Fibroblast of lung (primary cell): ENCODE results near the gene SNRNP35. TPM values are rescaled to one million over a fixed set of nuclear protein-coding genes. Genes with fewer than 3 reads are reported as not detected.

Source experiments
- DNase-seq, 2 donors: peaks; one replicate each; pipeline versions ENCODE4 v3.0.0 to v3.0.0-alpha.2; 2010; ENCODE audit warnings: low read depth in 2 of 2
- H2AFZ ChIP-seq: 2 replicates; pipeline ENCODE4 v1.5.1; 2012; ENCODE audit warnings: low read length, control low read depth, inconsistent platforms
- H3K27ac ChIP-seq: 2 replicates; pipeline ENCODE4 v1.5.1; 2011; ENCODE audit warnings: low read length, control low read depth; ENCODE audit not compliant: insufficient read depth
- H3K27me3 ChIP-seq: 2 replicates; pipeline ENCODE4 v1.5.1; 2011; ENCODE audit warnings: mild to moderate bottlenecking, low read length; ENCODE audit not compliant: control insufficient read depth, insufficient read depth
- H3K36me3 ChIP-seq: 2 replicates; pipeline ENCODE4 v1.5.1; 2011; ENCODE audit warnings: low read length; ENCODE audit not compliant: control insufficient read depth, insufficient read depth
- H3K4me1 ChIP-seq: 2 replicates; pipeline ENCODE4 v1.5.1; 2011; ENCODE audit warnings: low read length; ENCODE audit not compliant: control insufficient read depth, insufficient read depth; ENCODE audit errors: extremely low read depth
- H3K4me2 ChIP-seq: 2 replicates; pipeline ENCODE4 v1.5.1; 2011; ENCODE audit warnings: low read length, control low read depth; ENCODE audit not compliant: insufficient read depth; ENCODE audit errors: extremely low read depth
- H3K4me3 ChIP-seq, 4 experiments: fragments of 200-600 bp in 1 of 4; sonication (generic) in 1 of 4; replicated peaks in 1 of 4; 2 replicates each; pipeline ENCODE4 v1.5.1; 2011 to 2016; ENCODE audit warnings: low read length in 4 of 4, low read depth in 3 of 4, mild to moderate bottlenecking in 3 of 4, control low read depth in 2 of 4, inconsistent platforms in 1 of 4, mixed read lengths in 1 of 4; ENCODE audit not compliant: insufficient read depth in 1 of 4; ENCODE audit errors: control extremely low read depth in 1 of 4
- H3K79me2 ChIP-seq: 2 replicates; pipeline ENCODE4 v1.5.1; 2012; ENCODE audit warnings: mild to moderate bottlenecking, low read length, inconsistent platforms; ENCODE audit not compliant: control insufficient read depth, insufficient read depth
- H3K9ac ChIP-seq: 2 replicates; pipeline ENCODE4 v1.5.1; 2011; ENCODE audit warnings: mild to moderate bottlenecking, low read length, control low read depth; ENCODE audit not compliant: insufficient read depth
- H3K9me3 ChIP-seq: 2 replicates; pipeline ENCODE4 v1.5.1; 2012; ENCODE audit warnings: low read depth, low read length; ENCODE audit not compliant: control insufficient read depth, insufficient read depth
- H4K20me1 ChIP-seq: 2 replicates; pipeline ENCODE4 v1.5.1; 2011; ENCODE audit warnings: low read length; ENCODE audit not compliant: control insufficient read depth, insufficient read depth; ENCODE audit errors: extremely low read depth
- EZH2 ChIP-seq: IDR thresholded peaks from 2 replicates; pipeline ENCODE4 v1.5.1; 2012; ENCODE audit warnings: low read length, control low read depth, mild to moderate bottlenecking; ENCODE audit errors: missing control alignments
- polyA plus RNA-seq, 2 donors: library from polyadenylated mRNA; depleted of rRNA in 1 of 2; stranded (reverse) in 1 of 2; unstranded in 1 of 2; fragments of >200 nt; gene quantifications; 2 replicates each; pipeline ENCODE4 v1.2.1, GENCODE V29; 2011 to 2012; ENCODE audit warnings: missing spikeins in 1 of 2
- total RNA-seq: library from RNA; depleted of rRNA; stranded (reverse); fragments of >200 nt; gene quantifications from 2 replicates; pipeline ENCODE4 v1.2.1, GENCODE V29; 2014
- TF ChIP-seq, protein P1 (sequence below), 2 donors: IDR thresholded peaks in 1 of 2; conservative IDR thresholded peaks in 1 of 2; 1 replicate in 1 of 2; 2 replicates in 1 of 2; pipeline ENCODE4 v1.5.1; 2011 to 2012; ENCODE audit warnings: low read length in 2 of 2, control low read depth in 1 of 2, inconsistent platforms in 1 of 2, low read depth in 1 of 2, mild to moderate bottlenecking in 1 of 2

The SNRNP35 gene
- total and polyA plus RNA-seq, 2 donors (not counting 1 experiment from before 2014, with no cell fraction given) = 16.1 to 20.8 TPM

DNA sequence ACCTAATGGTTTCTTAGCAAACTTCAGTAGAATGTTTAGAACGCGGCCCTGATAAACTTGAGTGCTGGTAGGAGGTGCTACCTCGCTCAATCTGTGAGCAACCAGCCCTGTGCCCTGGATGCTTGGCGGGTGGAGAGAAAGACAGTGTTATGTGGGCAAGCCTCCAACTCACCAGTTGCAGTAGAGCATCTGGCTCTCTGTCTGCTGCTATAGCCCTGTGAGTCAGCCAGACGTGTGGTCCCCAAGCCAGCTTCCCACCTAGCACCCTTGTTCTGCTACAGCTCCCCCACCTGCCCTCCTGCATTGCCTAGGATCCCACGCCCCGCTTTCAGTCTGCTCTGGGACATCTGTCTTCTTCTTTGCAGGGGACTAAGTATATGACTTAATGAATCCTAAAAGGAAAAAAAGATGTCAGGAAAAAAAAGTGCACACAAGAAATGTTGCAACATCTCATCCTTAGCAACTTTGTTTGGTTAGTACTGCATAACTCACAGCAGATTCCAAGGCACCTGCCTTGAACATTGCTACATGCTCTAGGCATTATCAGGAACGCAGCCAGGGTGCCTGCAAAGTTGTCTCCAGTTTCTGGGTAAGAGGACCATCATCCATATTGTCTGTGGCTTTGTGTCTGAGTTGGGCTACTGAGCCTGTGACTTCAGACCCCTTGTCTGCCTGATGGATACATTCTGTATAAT lies 13.6 kb downstream of the SNRNP35 start:
- Histone ChIP-seq H2AFZ (no peak overlapping the region), H4K20me1 (no peaks in the 10 kb centered on the region), H3K9ac (no peak overlapping the region), H3K27ac (no peak overlapping the region), H3K4me1 (peaks cover 4% of the 10 kb centered on the region), H3K36me3 (peaks cover 7% of the 10 kb centered on the region), H3K4me2 (no peak overlapping the region), H3K27me3 (no peaks in the 10 kb centered on the region), H3K9me3 (no peaks in the 10 kb centered on the region), H3K79me2 (no peaks in the 10 kb centered on the region), H3K4me3 (no peak overlapping the region)
- TF ChIP-seq, protein P1, sequence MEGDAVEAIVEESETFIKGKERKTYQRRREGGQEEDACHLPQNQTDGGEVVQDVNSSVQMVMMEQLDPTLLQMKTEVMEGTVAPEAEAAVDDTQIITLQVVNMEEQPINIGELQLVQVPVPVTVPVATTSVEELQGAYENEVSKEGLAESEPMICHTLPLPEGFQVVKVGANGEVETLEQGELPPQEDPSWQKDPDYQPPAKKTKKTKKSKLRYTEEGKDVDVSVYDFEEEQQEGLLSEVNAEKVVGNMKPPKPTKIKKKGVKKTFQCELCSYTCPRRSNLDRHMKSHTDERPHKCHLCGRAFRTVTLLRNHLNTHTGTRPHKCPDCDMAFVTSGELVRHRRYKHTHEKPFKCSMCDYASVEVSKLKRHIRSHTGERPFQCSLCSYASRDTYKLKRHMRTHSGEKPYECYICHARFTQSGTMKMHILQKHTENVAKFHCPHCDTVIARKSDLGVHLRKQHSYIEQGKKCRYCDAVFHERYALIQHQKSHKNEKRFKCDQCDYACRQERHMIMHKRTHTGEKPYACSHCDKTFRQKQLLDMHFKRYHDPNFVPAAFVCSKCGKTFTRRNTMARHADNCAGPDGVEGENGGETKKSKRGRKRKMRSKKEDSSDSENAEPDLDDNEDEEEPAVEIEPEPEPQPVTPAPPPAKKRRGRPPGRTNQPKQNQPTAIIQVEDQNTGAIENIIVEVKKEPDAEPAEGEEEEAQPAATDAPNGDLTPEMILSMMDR (conservative IDR thresholded peaks at IDR 0.05 in 1 of 2, IDR thresholded peaks at IDR 0.05 in 1 of 2; ENCODE audit: low read depth in 1 of 2, low read length in 2 of 2) = no peak
- TF ChIP-seq EZH2 = no peak
- DNase-seq = peak; percentile 75 to 83

DNA sequence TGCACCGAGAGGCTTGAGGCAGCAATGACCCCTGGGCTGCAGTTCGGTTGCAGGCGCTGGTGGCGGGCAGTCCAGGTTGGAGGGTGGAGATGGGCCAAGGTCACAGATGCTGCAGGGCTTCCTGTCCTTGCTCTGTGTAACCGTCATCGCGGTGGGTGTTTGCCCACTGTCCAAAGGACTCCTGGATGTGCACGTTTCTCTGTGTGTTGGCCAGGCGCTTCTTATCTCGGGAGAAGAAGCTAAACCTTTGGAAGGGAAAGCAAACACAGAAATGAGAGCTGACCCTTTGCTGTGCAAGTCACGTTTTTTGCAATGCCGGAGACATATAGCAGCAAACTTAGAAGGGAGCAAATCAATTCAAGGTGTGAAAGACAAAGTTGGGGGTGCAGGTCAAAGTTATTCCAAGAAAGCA lies 14.5 kb downstream of the SNRNP35 start:
- Histone ChIP-seq H3K4me1 (peaks cover 4% of the 10 kb centered on the region), H3K27ac (no peak overlapping the region), H2AFZ (no peak overlapping the region), H3K9me3 (no peaks in the 10 kb centered on the region), H3K4me2 (no peak overlapping the region), H4K20me1 (no peaks in the 10 kb centered on the region), H3K36me3 (peaks cover 10% of the 10 kb centered on the region), H3K27me3 (no peaks in the 10 kb centered on the region), H3K9ac (no peak overlapping the region), H3K4me3 (no peak overlapping the region), H3K79me2 (no peaks in the 10 kb centered on the region)
- no peak for DNase-seq
- no peak for TF ChIP-seq EZH2
- TF ChIP-seq, protein P1 (conservative IDR thresholded peaks at IDR 0.05 in 1 of 2, IDR thresholded peaks at IDR 0.05 in 1 of 2; ENCODE audit: low read depth in 1 of 2, low read length in 2 of 2) = no peak

DNA sequence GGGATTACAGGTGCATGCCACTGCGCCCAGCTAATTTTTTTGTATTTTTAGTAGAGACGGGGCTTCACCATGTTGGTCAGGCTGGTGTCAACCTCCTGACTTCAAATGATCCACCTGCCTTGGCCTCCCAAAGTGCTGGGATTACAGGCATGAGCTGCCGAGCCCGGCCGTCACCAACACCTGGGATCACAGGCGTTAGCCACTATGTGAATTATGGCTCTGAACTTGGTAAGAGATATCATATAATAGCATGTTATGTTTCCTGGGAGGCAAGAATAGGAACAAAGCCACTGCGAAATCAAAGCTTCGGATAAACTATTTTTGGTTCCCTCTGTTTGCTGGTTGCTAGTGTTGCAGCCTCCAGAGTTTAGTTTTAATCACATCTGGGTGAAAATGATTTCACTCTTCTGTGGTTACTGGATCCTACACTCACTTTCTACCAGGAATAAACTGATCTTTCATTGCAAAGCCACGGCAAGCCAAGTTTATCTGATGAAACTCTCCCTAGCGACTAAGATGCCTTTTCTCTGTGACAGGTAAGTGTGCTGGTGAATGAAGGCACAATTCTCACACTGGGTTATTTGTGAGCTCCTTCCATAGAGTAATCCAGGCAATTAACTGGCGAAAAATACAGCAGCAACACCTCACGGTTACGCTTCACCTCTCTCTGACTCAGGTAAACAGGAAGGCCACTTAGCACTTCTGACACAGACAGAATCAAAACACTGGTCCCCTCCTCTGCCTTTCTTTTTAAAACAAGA lies 16.7 kb downstream of the SNRNP35 start:
- Histone ChIP-seq H3K79me2 (no peaks in the 10 kb centered on the region), H3K9me3 (no peaks in the 10 kb centered on the region), H3K4me1 (peaks cover 4% of the 10 kb centered on the region), H3K4me3 (no peak overlapping the region), H2AFZ (no peak overlapping the region), H3K4me2 (no peak overlapping the region), H3K9ac (peak overlapping the region; percentile 7), H4K20me1 (no peaks in the 10 kb centered on the region), H3K27ac (no peak overlapping the region), H3K36me3 (peaks cover 10% of the 10 kb centered on the region), H3K27me3 (no peaks in the 10 kb centered on the region)
- DNase-seq = no peak
- TF ChIP-seq, protein P1 (conservative IDR thresholded peaks at IDR 0.05 in 1 of 2, IDR thresholded peaks at IDR 0.05 in 1 of 2; ENCODE audit: low read depth in 1 of 2, low read length in 2 of 2) = no peak
- TF ChIP-seq EZH2 = no peak
